Measurements from ENCODE around the gene DUS2.

The DUS2 gene

DNA sequence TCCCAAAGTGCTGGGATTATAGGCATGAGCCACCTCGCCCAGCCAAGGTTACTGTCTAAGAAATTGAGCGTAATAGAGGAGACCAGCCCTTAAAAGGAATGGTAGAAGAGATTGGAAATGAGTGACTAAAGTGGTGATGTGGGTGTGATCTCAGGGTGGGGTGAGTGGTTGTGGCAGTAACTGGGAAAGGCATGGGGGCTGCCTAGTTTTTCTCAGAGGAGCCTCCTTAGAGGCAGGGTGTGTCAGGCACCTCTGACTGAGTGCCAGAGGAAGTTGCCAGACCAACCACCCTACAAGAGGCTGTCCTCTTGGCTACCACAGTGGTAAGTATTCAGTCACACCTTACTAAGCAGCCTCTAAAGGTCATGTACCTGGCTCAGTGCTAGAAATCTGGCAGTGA is 8.9 kb downstream of the DUS2 start:
- DNase-seq (ENCODE audit: insufficient read length) (no peak), FAIRE-seq (no peak)
- TF ChIP-seq POLR2AphosphoS5 (IDR thresholded peaks at IDR 0.05; ENCODE audit: low read depth, low read length): no peak
- TF ChIP-seq POLR2A (IDR thresholded peaks at IDR 0.05; ENCODE audit: low read depth, low read length): no peak
- TF ChIP-seq TAF1 (IDR thresholded peaks at IDR 0.05; ENCODE audit: borderline replicate concordance, low read depth, low read length): no peak

DNA sequence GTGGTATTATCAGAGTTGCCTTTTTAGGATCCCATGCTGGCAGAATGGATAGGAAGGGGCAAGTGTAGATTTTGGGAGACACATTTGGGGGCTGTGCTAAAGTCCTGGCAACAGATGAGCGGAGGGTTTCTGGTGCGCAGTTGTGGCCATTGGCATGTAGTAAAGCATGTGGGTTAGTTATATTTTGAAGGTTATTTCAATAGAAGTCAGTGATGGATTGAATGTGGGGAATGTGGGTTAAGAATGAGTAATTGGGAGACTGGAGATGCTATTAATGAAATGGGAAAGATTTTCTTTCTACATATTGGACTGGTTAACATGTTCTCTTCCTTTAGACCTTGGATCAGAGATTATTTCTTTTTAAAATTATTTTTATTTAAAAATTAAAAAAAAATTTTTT is 10.0 kb downstream of the DUS2 start:
- DNase-seq (ENCODE audit: insufficient read length) (no peak), FAIRE-seq (no peak)
- TF ChIP-seq POLR2A (IDR thresholded peaks at IDR 0.05; ENCODE audit: low read depth, low read length) (no peak), TAF1 (IDR thresholded peaks at IDR 0.05; ENCODE audit: borderline replicate concordance, low read depth, low read length) (no peak), POLR2AphosphoS5 (IDR thresholded peaks at IDR 0.05; ENCODE audit: low read depth, low read length) (no peak)

DNA sequence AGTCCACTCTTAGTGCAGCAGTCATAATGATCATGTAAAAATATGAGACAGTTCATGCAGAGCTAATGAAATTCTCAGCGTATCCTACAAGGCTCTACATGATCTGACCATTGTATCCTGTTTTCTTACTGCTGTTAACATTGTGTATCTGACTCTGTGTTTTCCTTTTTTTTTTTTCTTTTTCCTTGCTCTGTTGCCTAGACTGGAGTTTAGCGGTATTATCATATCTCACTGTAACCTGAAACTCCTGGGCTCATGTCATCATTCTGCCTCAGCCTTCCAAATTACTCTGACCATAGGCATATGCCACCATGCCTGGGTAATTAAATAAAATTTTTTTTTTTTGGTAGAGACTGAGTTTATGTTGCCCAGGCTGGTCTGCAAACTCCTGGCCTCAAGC is 12.1 kb downstream of the DUS2 start:
- no peak for FAIRE-seq
- no peak for TF ChIP-seq POLR2A (IDR thresholded peaks at IDR 0.05; ENCODE audit: low read depth, low read length)
- TF ChIP-seq POLR2AphosphoS5 (IDR thresholded peaks at IDR 0.05; ENCODE audit: low read depth, low read length): no peak
- no peak for TF ChIP-seq TAF1 (IDR thresholded peaks at IDR 0.05; ENCODE audit: borderline replicate concordance, low read depth, low read length)
- DNase-seq (ENCODE audit: insufficient read length): no peak

GRCh38 chr16:68037841-68038597 is 14.9 kb downstream of the DUS2 start:
- TF ChIP-seq TAF1 (IDR thresholded peaks at IDR 0.05; ENCODE audit: borderline replicate concordance, low read depth, low read length): no peak
- no peak for TF ChIP-seq POLR2AphosphoS5 (IDR thresholded peaks at IDR 0.05; ENCODE audit: low read depth, low read length)
- no peak for TF ChIP-seq POLR2A (IDR thresholded peaks at IDR 0.05; ENCODE audit: low read depth, low read length)
- DNase-seq (ENCODE audit: insufficient read length): no peak
- no peak for FAIRE-seq

- FAIRE-seq: peak; percentile 87
These were observed 17.6 kb downstream of the DUS2 start for GRCh38 chr16:68040506-68041288.

GRCh38 chr16:68041783-68042182 is 18.7 kb downstream of the DUS2 start:
- FAIRE-seq (peak; percentile 9), DNase-seq (ENCODE audit: insufficient read length) (no peak)
- TF ChIP-seq POLR2AphosphoS5 (IDR thresholded peaks at IDR 0.05; ENCODE audit: low read depth, low read length): no peak
- no peak for TF ChIP-seq TAF1 (IDR thresholded peaks at IDR 0.05; ENCODE audit: borderline replicate concordance, low read depth, low read length)
- TF ChIP-seq POLR2A (IDR thresholded peaks at IDR 0.05; ENCODE audit: low read depth, low read length): no peak

More at GRCh38 chr16:68040506-68041288, 17.6 kb downstream of the DUS2 start:
- DNase-seq (ENCODE audit: insufficient read length): peak; percentile 68
- TF ChIP-seq POLR2AphosphoS5 (IDR thresholded peaks at IDR 0.05; ENCODE audit: low read depth, low read length) (no peak), POLR2A (IDR thresholded peaks at IDR 0.05; ENCODE audit: low read depth, low read length) (no peak), TAF1 (IDR thresholded peaks at IDR 0.05; ENCODE audit: borderline replicate concordance, low read depth, low read length) (no peak)

- FAIRE-seq: no peak
- no peak for DNase-seq (ENCODE audit: insufficient read length)
- no peak for TF ChIP-seq POLR2AphosphoS5 (IDR thresholded peaks at IDR 0.05; ENCODE audit: low read depth, low read length)
- TF ChIP-seq TAF1 (IDR thresholded peaks at IDR 0.05; ENCODE audit: borderline replicate concordance, low read depth, low read length): no peak
- TF ChIP-seq POLR2A (IDR thresholded peaks at IDR 0.05; ENCODE audit: low read depth, low read length): no peak
These were observed 23.0 kb downstream of the DUS2 start for GRCh38 chr16:68046106-68046505.

- FAIRE-seq: no peak
- no peak for DNase-seq (ENCODE audit: insufficient read length)
- no peak for TF ChIP-seq TAF1 (IDR thresholded peaks at IDR 0.05; ENCODE audit: borderline replicate concordance, low read depth, low read length)
- no peak for TF ChIP-seq POLR2AphosphoS5 (IDR thresholded peaks at IDR 0.05; ENCODE audit: low read depth, low read length)
- TF ChIP-seq POLR2A (IDR thresholded peaks at IDR 0.05; ENCODE audit: low read depth, low read length): no peak
These were observed 24.9 kb downstream of the DUS2 start for GRCh38 chr16:68047987-68048386.

- no peak for TF ChIP-seq POLR2A (IDR thresholded peaks at IDR 0.05; ENCODE audit: low read depth, low read length)
- no peak for TF ChIP-seq POLR2AphosphoS5 (IDR thresholded peaks at IDR 0.05; ENCODE audit: low read depth, low read length)
- no peak for TF ChIP-seq TAF1 (IDR thresholded peaks at IDR 0.05; ENCODE audit: borderline replicate concordance, low read depth, low read length)
- DNase-seq (ENCODE audit: insufficient read length): no peak
- FAIRE-seq: no peak
These were observed 26.4 kb downstream of the DUS2 start for GRCh38 chr16:68049449-68049848.

- DNase-seq (ENCODE audit: insufficient read length) (no peak), FAIRE-seq (no peak)
- no peak for TF ChIP-seq POLR2AphosphoS5 (IDR thresholded peaks at IDR 0.05; ENCODE audit: low read depth, low read length)
- no peak for TF ChIP-seq TAF1 (IDR thresholded peaks at IDR 0.05; ENCODE audit: borderline replicate concordance, low read depth, low read length)
- no peak for TF ChIP-seq POLR2A (IDR thresholded peaks at IDR 0.05; ENCODE audit: low read depth, low read length)
These were observed 32.3 kb downstream of the DUS2 start for GRCh38 chr16:68055395-68055794.

- DNase-seq (ENCODE audit: insufficient read length) (no peak), FAIRE-seq (no peak)
- no peak for TF ChIP-seq POLR2AphosphoS5 (IDR thresholded peaks at IDR 0.05; ENCODE audit: low read depth, low read length)
- no peak for TF ChIP-seq POLR2A (IDR thresholded peaks at IDR 0.05; ENCODE audit: low read depth, low read length)
- TF ChIP-seq TAF1 (IDR thresholded peaks at IDR 0.05; ENCODE audit: borderline replicate concordance, low read depth, low read length): no peak
These were observed 36.7 kb downstream of the DUS2 start for GRCh38 chr16:68059804-68060203.

GRCh38 chr16:68061396-68061795 is 38.3 kb downstream of the DUS2 start:
- no peak for DNase-seq (ENCODE audit: insufficient read length)
- no peak for FAIRE-seq
- TF ChIP-seq TAF1 (IDR thresholded peaks at IDR 0.05; ENCODE audit: borderline replicate concordance, low read depth, low read length): no peak
- no peak for TF ChIP-seq POLR2A (IDR thresholded peaks at IDR 0.05; ENCODE audit: low read depth, low read length)
- TF ChIP-seq POLR2AphosphoS5 (IDR thresholded peaks at IDR 0.05; ENCODE audit: low read depth, low read length): no peak

Data from GM12892 (cell line).